ENCODE data around the gene ERGIC2. TPM values are rescaled to one million over a fixed set of nuclear protein-coding genes. Genes with fewer than 3 reads are reported as not detected.

ERGIC2 gene
- total RNA-seq, 1 experiment from 2014 or later: 69.8 TPM

- H3K4ac ChIP-seq (ENCODE audit: low read depth, low read length): no peak overlapping the region
- DNase-seq: no peak
- H4K5ac ChIP-seq (ENCODE audit: insufficient read length, low read depth, low read length): no peak overlapping the region
- no peaks in the 10 kb centered on the region for H3K4me1 Mint-ChIP-seq
- H3K14ac ChIP-seq (ENCODE audit: insufficient read depth, low read length): no peak overlapping the region
- peaks cover 0 to 4% (median under 1%) of the 10 kb centered on the region in 3 experiments; a peak in 3 of 7 replicates for H3K36me3 Mint-ChIP-seq (ENCODE audit: insufficient read depth in 1 of 3, low read depth in 3 of 3)
- WGBS (ENCODE audit: extremely low coverage, insufficient read length, low lambda C conversion rate): no CpG with 5 or more reads among the region's 4 CpGs
- no peak overlapping the region for H2BK20ac ChIP-seq (ENCODE audit: low read depth, low read length, poor library complexity, severe bottlenecking)
- peaks cover 9 to 11% of the 10 kb centered on the region in 2 experiments; a peak in 4 of 5 replicates for H3K9me3 Mint-ChIP-seq
- H3T11ph ChIP-seq (ENCODE audit: low read length): no peak overlapping the region
- H4K20me1 ChIP-seq (ENCODE audit: control insufficient read depth, insufficient read depth, insufficient read length): no peaks in the 10 kb centered on the region
- no peak overlapping the region for H2BK5ac ChIP-seq (ENCODE audit: insufficient read length, low read length)
- no peaks in the 10 kb centered on the region for H3K79me1 ChIP-seq (ENCODE audit: insufficient read depth, low read depth, low read length, poor library complexity, severe bottlenecking)
- H3K18ac ChIP-seq (ENCODE audit: insufficient read length, low read depth, low read length): no peak overlapping the region
- H2BK12ac ChIP-seq (ENCODE audit: insufficient read length, low read depth, low read length): no peak overlapping the region
- H3K23ac ChIP-seq (ENCODE audit: insufficient read length, low read depth, low read length): no peak overlapping the region
- no peaks in the 10 kb centered on the region for H3K4me1 ChIP-seq (ENCODE audit: insufficient read depth, low read length)
- H3K27ac ChIP-seq (ENCODE audit: insufficient read length, low read depth, low read length): no peak overlapping the region
- H3K9me3 ChIP-seq (ENCODE audit: control insufficient read depth, low read depth, low read length): no peaks in the 10 kb centered on the region
- no peak overlapping the region for H3K4me3 Mint-ChIP-seq
- H3K23me2 ChIP-seq (ENCODE audit: insufficient read length, low read depth, low read length, poor library complexity, severe bottlenecking): no peaks in the 10 kb centered on the region
- H4K91ac ChIP-seq (ENCODE audit: insufficient read length, low read depth, low read length): no peak overlapping the region
- H3K27ac Mint-ChIP-seq: no peak overlapping the region
- no peak overlapping the region for H3K4me2 ChIP-seq (ENCODE audit: insufficient read depth, insufficient read length, low read length)
- H2AK5ac ChIP-seq (ENCODE audit: insufficient read length, low read length): no peak overlapping the region
- no peak overlapping the region for H3K56ac ChIP-seq (ENCODE audit: insufficient read length, low read depth, low read length)
- no peaks in the 10 kb centered on the region for H3K27me3 Mint-ChIP-seq (ENCODE audit: low read depth)
- H3K9ac ChIP-seq (ENCODE audit: extremely low read depth, insufficient read length, low read length): no peak overlapping the region
- no peak overlapping the region for H2AFZ ChIP-seq (ENCODE audit: low read length)
- no peak for TF ChIP-seq CTCF (conservative IDR thresholded peaks at IDR 0.05)
- H2BK15ac ChIP-seq (ENCODE audit: low read depth, low read length): no peak overlapping the region
- no peak overlapping the region for H2BK120ac ChIP-seq (ENCODE audit: low read depth, low read length, poor library complexity, severe bottlenecking)
- H3K79me2 ChIP-seq (ENCODE audit: insufficient read depth, low read length): no peaks in the 10 kb centered on the region
- H3K27me3 ChIP-seq (ENCODE audit: insufficient read depth, low read length): no peaks in the 10 kb centered on the region
- no peak overlapping the region for H4K8ac ChIP-seq (replicated peaks; ENCODE audit: insufficient read length, low read depth, low read length)
Observed at GRCh38 chr12:29405561-29405960, 24.6 kb upstream of the ERGIC2 start.
